HG03565 (cell line): ENCODE data around the gene NTN4.
"Not testable (repeated sequence)": the region's sequence is repeated elsewhere in the genome, so short reads cannot be mapped to it uniquely, and the experiment has no call there.

Experiments
- ATAC-seq: cut with Tn5 transposase; IDR thresholded peaks from one replicate; pipeline ENCODE4 v1.9.1; 2021; ENCODE audit warnings: mild to moderate bottlenecking, moderate library complexity; ENCODE audit not compliant: unreplicated experiment

Gene NTN4

GRCh38 chr12:95629392-95629791 is 161.2 kb downstream of the NTN4 start:
- no peak for ATAC-seq

- no peak for ATAC-seq
Observed at GRCh38 chr12:95626854-95627253, 163.7 kb downstream of the NTN4 start.

- ATAC-seq: no peak
Observed at GRCh38 chr12:95625012-95625411, 165.6 kb downstream of the NTN4 start.

GRCh38 chr12:95624589-95624988 is 166.0 kb downstream of the NTN4 start:
- ATAC-seq: no peak

- no peak for ATAC-seq
Observed at GRCh38 chr12:95623554-95624170, 166.9 kb downstream of the NTN4 start.

GRCh38 chr12:95622879-95623278 is 167.7 kb downstream of the NTN4 start:
- ATAC-seq: no peak

GRCh38 chr12:95621725-95622124 is 168.8 kb downstream of the NTN4 start:
- ATAC-seq: no peak

GRCh38 chr12:95620171-95620570 is 170.4 kb downstream of the NTN4 start:
- ATAC-seq: no peak

GRCh38 chr12:95616470-95616869 is 174.1 kb downstream of the NTN4 start:
- ATAC-seq: not testable (repeated sequence)

- no peak for ATAC-seq
Observed at GRCh38 chr12:95615749-95616148, 174.8 kb downstream of the NTN4 start.

GRCh38 chr12:95614390-95614982 is 176.1 kb downstream of the NTN4 start:
- no peak for ATAC-seq

- ATAC-seq: no peak
Observed at GRCh38 chr12:95613021-95613420, 177.5 kb downstream of the NTN4 start.

- ATAC-seq: no peak
Observed at GRCh38 chr12:95611676-95612309, 178.8 kb downstream of the NTN4 start.

- ATAC-seq: no peak
Observed at GRCh38 chr12:95608252-95609033, 182.1 kb downstream of the NTN4 start.
